A673 (cell line): ENCODE data around the gene VENTX. TPM values are rescaled to one million over a fixed set of nuclear protein-coding genes. Genes with fewer than 3 reads are reported as not detected.

Experiments used
- BruUV-seq: library from RNA; stranded (reverse); fragments of 400-500 nt; replicated peaks from 2 replicates; lab custom pipeline; 2021; lab: Mats Ljungman, UMichigan
- CTCF ChIA-PET: fragments of 300-600 bp; sonication (Branson Sonifier 250); formaldehyde crosslinking; loops from one replicate; lab custom pipeline; 2022; ENCODE audit warnings: antibody characterized with exemption; lab: Charles Lee
- POLR2A ChIA-PET: fragments of 300-600 bp; sonication (Branson Sonifier 250); formaldehyde crosslinking; loops from one replicate; lab custom pipeline; 2022; ENCODE audit warnings: antibody characterized with exemption; ENCODE audit not compliant: low non-redundant PET; lab: Charles Lee
- DNase-seq: peaks from one replicate; pipeline ENCODE4 v3.0.0-alpha.2; 2015; ENCODE audit warnings: low spot score
- H3K27ac ChIP-seq: fragments of 200-600 bp; sonication (generic); 2 replicates; pipeline ENCODE4 v1.5.1; 2016; ENCODE audit warnings: mixed run types, low read depth, mild to moderate bottlenecking, mixed read lengths, antibody characterized with exemption, low read length; ENCODE audit not compliant: poor library complexity, severe bottlenecking
- H3K27me3 ChIP-seq: fragments of 200-600 bp; sonication (generic); replicated peaks from 2 replicates; pipeline ENCODE4 v1.6.1; 2017; ENCODE audit warnings: mixed run types, low read depth, mild to moderate bottlenecking, mixed read lengths, antibody characterized with exemption, low read length; ENCODE audit not compliant: insufficient read depth, poor library complexity
- H3K36me3 ChIP-seq: fragments of 200-600 bp; sonication (generic); 2 replicates; pipeline ENCODE4 v1.6.1; 2016; ENCODE audit warnings: mixed run types, mild to moderate bottlenecking, mixed read lengths, antibody characterized with exemption, low read length; ENCODE audit not compliant: insufficient read depth, poor library complexity, severe bottlenecking
- H3K4me1 ChIP-seq: fragments of 200-600 bp; sonication (generic); 2 replicates; pipeline ENCODE4 v1.6.1; 2017; ENCODE audit warnings: mixed run types, mild to moderate bottlenecking, mixed read lengths, antibody characterized with exemption, low read length; ENCODE audit not compliant: insufficient read depth, poor library complexity, severe bottlenecking
- H3K4me3 ChIP-seq: fragments of 200-600 bp; sonication (generic); 2 replicates; pipeline ENCODE4 v1.5.1; 2016; ENCODE audit warnings: low read depth, mixed run types, mild to moderate bottlenecking, mixed read lengths, low read length; ENCODE audit not compliant: poor library complexity, severe bottlenecking
- H3K9me3 ChIP-seq: fragments of 200-600 bp; sonication (generic); 2 replicates; pipeline ENCODE4 v1.6.1; 2016; ENCODE audit warnings: mixed run types, low read depth, mild to moderate bottlenecking, mixed read lengths, antibody characterized with exemption, low read length; ENCODE audit not compliant: poor library complexity, severe bottlenecking
- CTCF ChIP-seq: fragments of 300-800, 200-600 bp; sonication (generic); conservative IDR thresholded peaks from 2 replicates; pipeline ENCODE4 v1.5.1; 2017; ENCODE audit warnings: low read depth, mild to moderate bottlenecking, antibody characterized with exemption, low read length, moderate library complexity, mixed read lengths
- EZH2 ChIP-seq: fragments of 200-600 bp; sonication (generic); IDR thresholded peaks from 2 replicates; pipeline ENCODE4 v1.6.1; 2017; ENCODE audit warnings: borderline replicate concordance, low read depth, mild to moderate bottlenecking, mixed read lengths, antibody characterized with exemption, low read length; ENCODE audit not compliant: poor library complexity, severe bottlenecking
- intact Hi-C: fragments of 100-400 bp; cut with micrococcal nuclease; formaldehyde crosslinking; loops from one replicate; pipeline ENCODE4 v1.10.0; 2022; ENCODE audit not compliant: unreplicated experiment
- total RNA-seq: library from RNA; stranded (reverse); gene quantifications from 2 replicates; pipeline ENCODE4 v1.2.3, GENCODE V29; 2021

Gene VENTX
- total RNA-seq, 1 experiment from 2014 or later, result not detected

- H3K27me3 ChIP-seq, result peaks cover 34% of the 10 kb centered on the region
- ChIA-PET POLR2A (no interaction called here), CTCF (no interaction called here)
- no peaks in the 10 kb centered on the region for H3K9me3 ChIP-seq
- H3K36me3 ChIP-seq, result no peaks in the 10 kb centered on the region
- no peak for DNase-seq
- H3K27ac ChIP-seq, result no peak overlapping the region
- TF ChIP-seq CTCF (no peak), EZH2 (no peak)
- no peak overlapping the region for H3K4me3 ChIP-seq
- H3K4me1 ChIP-seq, result no peaks in the 10 kb centered on the region
- BruUV-seq, result no TSS peak
- intact Hi-C loops, result no loop called here
These were observed 30.5 kb upstream of the VENTX start for GRCh38 chr10:133207041-133207600.

GRCh38 chr10:133207627-133208026, 30.0 kb upstream of the VENTX start:
- Histone ChIP-seq H3K4me3 (no peak overlapping the region), H3K36me3 (no peaks in the 10 kb centered on the region), H3K27ac (no peak overlapping the region), H3K4me1 (no peaks in the 10 kb centered on the region), H3K27me3 (peaks cover 29% of the 10 kb centered on the region), H3K9me3 (no peaks in the 10 kb centered on the region)
- no TSS peak for BruUV-seq
- POLR2A ChIA-PET, result no interaction called here
- TF ChIP-seq CTCF, result no peak
- TF ChIP-seq EZH2, result no peak
- intact Hi-C loops, result no loop called here
- CTCF ChIA-PET, result no interaction called here
- DNase-seq, result no peak

- no peaks in the 10 kb centered on the region for H3K36me3 ChIP-seq
- no peak overlapping the region for H3K27ac ChIP-seq
- DNase-seq, result no peak
- CTCF ChIA-PET, result no interaction called here
- H3K4me3 ChIP-seq, result no peak overlapping the region
- H3K4me1 ChIP-seq, result no peaks in the 10 kb centered on the region
- TF ChIP-seq CTCF, result no peak
- no peak for TF ChIP-seq EZH2
- H3K27me3 ChIP-seq, result peaks cover 25% of the 10 kb centered on the region
- POLR2A ChIA-PET, result no interaction called here
- no TSS peak for BruUV-seq
- intact Hi-C loops, result no loop called here
- no peaks in the 10 kb centered on the region for H3K9me3 ChIP-seq
These were observed 29.2 kb upstream of the VENTX start for GRCh38 chr10:133208466-133208865.
